Measurements from ENCODE around the gene LDLRAP1. TPM values are rescaled to one million over a fixed set of nuclear protein-coding genes. Genes with fewer than 3 reads are reported as not detected.

Gene LDLRAP1
- total RNA-seq, 1 experiment from 2014 or later, result 26.0 TPM

GRCh38 chr1:25617625-25618432 lies 74.4 kb downstream of the LDLRAP1 start:
- H3K4me3 ChIP-seq (replicated peaks in 1 of 2; ENCODE audit: low read depth in 1 of 2, low read length in 2 of 2), result no peak overlapping the region
- peaks cover 5 to 13% of the 10 kb centered on the region in 2 experiments; a peak in 3 of 4 replicates for H3K4me1 ChIP-seq (ENCODE audit: control insufficient read depth in 1 of 2, insufficient read depth in 2 of 2, low read length in 2 of 2)
- H3K9ac ChIP-seq (ENCODE audit: low read length), result no peak overlapping the region
- no peaks in the 10 kb centered on the region for H3K9me2 ChIP-seq (ENCODE audit: insufficient read depth)
- H3K9me3 ChIP-seq (ENCODE audit: control insufficient read depth in 1 of 2, insufficient read depth in 1 of 2, low read depth in 1 of 2, low read length in 2 of 2), result no peaks in the 10 kb centered on the region
- peaks cover 19% of the 10 kb centered on the region; the same call in 1 of the 2 replicates for H3K27me3 ChIP-seq (ENCODE audit: insufficient read depth, low read length)
- BruUV-seq (replicated peaks), result no TSS peak
- TF ChIP-seq CBX3 (IDR thresholded peaks at IDR 0.05; ENCODE audit: low read depth), result no peak
- no peak for TF ChIP-seq MAX (IDR thresholded peaks at IDR 0.05)
- TF ChIP-seq ATF3 (IDR thresholded peaks at IDR 0.05), result no peak
- TF ChIP-seq EZH2 (IDR thresholded peaks at IDR 0.05), result no peak
- TF ChIP-seq TCF7L2 (IDR thresholded peaks at IDR 0.05; ENCODE audit: borderline replicate concordance, extremely low read depth, insufficient read depth, insufficient read length), result no peak
- TF ChIP-seq POLR2AphosphoS5 (IDR thresholded peaks at IDR 0.05; ENCODE audit: low read depth, low read length), result no peak
- no peak for TF ChIP-seq FOSL1 (IDR thresholded peaks at IDR 0.05; ENCODE audit: low read depth)
- no peak overlapping the region for H3K4me2 ChIP-seq (ENCODE audit: low read length)
- RAD21 ChIA-PET (ENCODE audit: low non-redundant PET in 1 of 2, low total read pairs in 2 of 2, uncharacterized antibody in 2 of 2, unreplicated experiment in 2 of 2), result no interaction called here
- DNase-seq (ENCODE audit: low read depth, low spot score) (no peak), ATAC-seq (no peak)
- POLR2A ChIA-PET, result no interaction called here
- intact Hi-C loops (cut with micrococcal nuclease), result loop anchor here (5.0 kb wide), 1 partner anchor 179 kb away; no protein-coding TSS in a partner anchor
- no peak overlapping the region for H2AFZ ChIP-seq (ENCODE audit: low read depth, low read length, poor library complexity, severe bottlenecking)
- H4K20me1 ChIP-seq (ENCODE audit: insufficient read depth), result no peaks in the 10 kb centered on the region
- H3K27ac ChIP-seq (ENCODE audit: low read depth, low read length), result no peak overlapping the region
- CTCF ChIA-PET, result interaction anchor here (1.7 kb wide), 1 partner anchor 10 kb away, joined by 10 read pairs; no protein-coding TSS in a partner anchor
- H3K79me2 ChIP-seq (ENCODE audit: insufficient read depth, low read length), result no peaks in the 10 kb centered on the region
- H3K36me3 ChIP-seq (ENCODE audit: control insufficient read depth in 1 of 2, insufficient read depth in 2 of 2, low read length in 2 of 2), result no peaks in the 10 kb centered on the region

- no peak for TF ChIP-seq CTCF (IDR thresholded peaks at IDR 0.05 in 2 of 3, conservative IDR thresholded peaks at IDR 0.05 in 1 of 3; ENCODE audit: borderline replicate concordance in 1 of 3, insufficient read depth in 1 of 3, low read depth in 2 of 3, low read length in 2 of 3)
- TF ChIP-seq RAD21 (IDR thresholded peaks at IDR 0.05; ENCODE audit: low read depth), result no peak
- no peak for TF ChIP-seq EGR1 (IDR thresholded peaks at IDR 0.05; ENCODE audit: low read depth)
- TF ChIP-seq SIN3A (IDR thresholded peaks at IDR 0.05; ENCODE audit: low read depth), result no peak
- TF ChIP-seq SRF (IDR thresholded peaks at IDR 0.05; ENCODE audit: low read depth), result no peak
- TF ChIP-seq ZBTB33 (IDR thresholded peaks at IDR 0.05; ENCODE audit: extremely low read depth, insufficient replicate concordance, low read length), result no peak
- BruUV-seq (replicated peaks), result no TSS peak
- H3K9ac ChIP-seq (ENCODE audit: low read length), result no peak overlapping the region
- no peak overlapping the region for H3K4me2 ChIP-seq (ENCODE audit: low read length)
- DNase-seq (ENCODE audit: low read depth, low spot score) (no peak), ATAC-seq (no peak)
- H3K27me3 ChIP-seq (ENCODE audit: insufficient read depth, low read length), result peaks cover 22% of the 10 kb centered on the region; the same call in 1 of the 2 replicates
- H3K9me2 ChIP-seq (ENCODE audit: insufficient read depth), result no peaks in the 10 kb centered on the region
- H3K36me3 ChIP-seq (ENCODE audit: control insufficient read depth in 1 of 2, insufficient read depth in 2 of 2, low read length in 2 of 2), result no peaks in the 10 kb centered on the region
- no peaks in the 10 kb centered on the region for H3K9me3 ChIP-seq (ENCODE audit: control insufficient read depth in 1 of 2, insufficient read depth in 1 of 2, low read depth in 1 of 2, low read length in 2 of 2)
- H4K20me1 ChIP-seq (ENCODE audit: insufficient read depth), result no peaks in the 10 kb centered on the region
- POLR2A ChIA-PET, result no interaction called here
- RAD21 ChIA-PET (ENCODE audit: low non-redundant PET in 1 of 2, low total read pairs in 2 of 2, uncharacterized antibody in 2 of 2, unreplicated experiment in 2 of 2), result no interaction called here
- no peak overlapping the region for H2AFZ ChIP-seq (ENCODE audit: low read depth, low read length, poor library complexity, severe bottlenecking)
- intact Hi-C loops (cut with micrococcal nuclease), result loop anchor here (5.0 kb wide), 1 partner anchor 179 kb away; no protein-coding TSS in a partner anchor
- H3K79me2 ChIP-seq (ENCODE audit: insufficient read depth, low read length), result no peaks in the 10 kb centered on the region
- no peak overlapping the region for H3K27ac ChIP-seq (ENCODE audit: low read depth, low read length)
- no peak overlapping the region for H3K4me3 ChIP-seq (replicated peaks in 1 of 2; ENCODE audit: low read depth in 1 of 2, low read length in 2 of 2)
- peaks cover 5 to 13% of the 10 kb centered on the region in 2 experiments; a peak in 3 of 4 replicates for H3K4me1 ChIP-seq (ENCODE audit: control insufficient read depth in 1 of 2, insufficient read depth in 2 of 2, low read length in 2 of 2)
- CTCF ChIA-PET, result interaction anchor here (1.1 to 1.7 kb wide), 2 partner anchors 10 kb away, joined by 3 to 10 read pairs; no protein-coding TSS in a partner anchor
These were observed 75.0 kb downstream of the LDLRAP1 start for GRCh38 chr1:25618433-25618808.

Data from HCT116 (cell line).